ENCODE results near the gene APOA4. TPM values are rescaled to one million over a fixed set of nuclear protein-coding genes. Genes with fewer than 3 reads are reported as not detected.

The APOA4 gene
- total and polyA plus RNA-seq, 9 of the 15 experiments (the other 6 are each of a cell fraction or from before 2014, with no cell fraction given), result 0.07 TPM; not detected in 8

GRCh38 chr11:116796548-116796947, 26.6 kb downstream of the APOA4 start (continued):
- TF ChIP-seq NCOR1 (IDR thresholded peaks at IDR 0.05) (no peak), PHF8 (IDR thresholded peaks at IDR 0.05; ENCODE audit: borderline replicate concordance, low read length) (no peak), SFPQ (IDR thresholded peaks at IDR 0.05; ENCODE audit: low read depth, low read length) (no peak), NCOA6 (IDR thresholded peaks at IDR 0.05) (no peak), NR0B1 (IDR thresholded peaks at IDR 0.05; ENCODE audit: partially characterized antibody) (no peak), ZNF57 (CRISPR knock-in tag; IDR thresholded peaks at IDR 0.05) (no peak), KAT2B (IDR thresholded peaks at IDR 0.05; ENCODE audit: low read depth, low read length) (no peak), NCOA1 (IDR thresholded peaks at IDR 0.05; ENCODE audit: low read depth) (no peak), PTTG1 (tag; IDR thresholded peaks at IDR 0.05; ENCODE audit: low read depth) (no peak), HES1 (IDR thresholded peaks at IDR 0.05; ENCODE audit: low read depth) (no peak), SIN3B (IDR thresholded peaks at IDR 0.05; ENCODE audit: low read depth) (no peak), ZHX1 (conservative IDR thresholded peaks at IDR 0.05; ENCODE audit: low read length) (no peak), CHD4 (IDR thresholded peaks at IDR 0.05; ENCODE audit: insufficient read depth, insufficient replicate concordance, low read depth, low read length, poor library complexity, severe bottlenecking) (no peak), TSC22D4 (tag; IDR thresholded peaks at IDR 0.05) (no peak), MAFF (IDR thresholded peaks at IDR 0.05; ENCODE audit: low read length) (peak; percentile 94), ZNF699 (CRISPR knock-in tag; IDR thresholded peaks at IDR 0.05; ENCODE audit: insufficient replicate concordance) (no peak), C11orf30 (IDR thresholded peaks at IDR 0.05; ENCODE audit: low read depth) (peak; percentile 92), PHF21A (IDR thresholded peaks at IDR 0.05; ENCODE audit: borderline replicate concordance, low read depth) (no peak), HEY1 (CRISPR knock-in tag; IDR thresholded peaks at IDR 0.05; ENCODE audit: borderline replicate concordance) (no peak), HNRNPH1 (optimal IDR thresholded peaks at IDR 0.05; ENCODE audit: low read depth, low read length) (no peak), NFE2L1 (tag; IDR thresholded peaks at IDR 0.05; ENCODE audit: borderline replicate concordance, low read depth) (peak; percentile 93), PTBP1 (IDR thresholded peaks at IDR 0.05; ENCODE audit: low read depth, low read length) (no peak), ZNF232 (CRISPR knock-in tag; IDR thresholded peaks at IDR 0.05) (no peak), NUFIP1 (IDR thresholded peaks at IDR 0.05; ENCODE audit: partially characterized antibody) (no peak), ZZZ3 (IDR thresholded peaks at IDR 0.05) (no peak)
